Heart right ventricle (tissue), 16 donors: ENCODE data around the gene ZNF341. TPM values are rescaled to one million over a fixed set of nuclear protein-coding genes. Genes with fewer than 3 reads are reported as not detected.
A peak's percentile ranks its signal among the peaks of the same experiment; 100 is the strongest.

Source experiments
- ATAC-seq, 8 donors: fragments of 200-7000 bp; cut with Tn5 transposase; one replicate each; pipeline ENCODE4 v1.9.1; 2020; ENCODE audit warnings: mild to moderate bottlenecking in 8 of 8, moderate library complexity in 8 of 8, moderate number of reproducible peaks in 1 of 8
- DNase-seq, 2 donors: peaks; one replicate each; pipeline ENCODE4 v3.0.0-alpha.2; 2020
- H3K27ac ChIP-seq, 10 donors: fragments of 200-600 bp; sonication (generic) in 2 of 10; one replicate each; pipeline versions ENCODE4 v1.5.0 to v1.8.0; 2020 to 2022; ENCODE audit warnings: mild to moderate bottlenecking in 3 of 10
- H3K27me3 ChIP-seq, 7 donors: fragments of 200-600 bp; one replicate each; pipeline ENCODE4 v1.8.0; 2021 to 2022; ENCODE audit warnings: mild to moderate bottlenecking in 2 of 7
- H3K36me3 ChIP-seq, 9 donors: fragments of 200-600 bp; sonication (generic) in 1 of 9; one replicate each; pipeline versions ENCODE4 v1.5.0 to v1.8.0; 2020 to 2022; ENCODE audit warnings: mild to moderate bottlenecking in 2 of 9
- H3K4me1 ChIP-seq, 9 donors: fragments of 200-600 bp; sonication (generic) in 1 of 9; one replicate each; pipeline versions ENCODE4 v1.5.0 to v1.8.0; 2020 to 2022; ENCODE audit warnings: mild to moderate bottlenecking in 4 of 9
- H3K4me3 ChIP-seq, 10 donors: fragments of 200-600 bp; sonication (generic) in 2 of 10; one replicate each; pipeline versions ENCODE4 v1.5.0 to v1.8.0; 2020 to 2022; ENCODE audit warnings: mild to moderate bottlenecking in 7 of 10, moderate library complexity in 2 of 10
- H3K9me3 ChIP-seq, 11 donors: fragments of 200-600 bp in 10 of 11; sonication (generic) in 2 of 11; one replicate each; pipeline versions ENCODE4 v1.5.0 to v1.8.0; 2013 to 2022; ENCODE audit warnings: mild to moderate bottlenecking in 2 of 11, control low read depth in 1 of 11, moderate library complexity in 1 of 11
- CTCF ChIP-seq, 9 donors: fragments of 200-600 bp; sonication (generic) in 2 of 9; IDR thresholded peaks; one replicate each; pipeline versions ENCODE4 v1.5.0 to v1.8.0; 2021 to 2022; ENCODE audit warnings: antibody characterized with exemption in 9 of 9, mild to moderate bottlenecking in 5 of 9, moderate library complexity in 1 of 9
- WGBS, 2 donors: extraction: QIAGEN DNeasy Blood & Tissue Kit; methylation state at CpG; one replicate each; pipeline ENCODE4 v1.1.7; 2013; ENCODE audit warnings: inconsistent platforms in 1 of 2; 5-methylcytosine and 5-hydroxymethylcytosine counted together
- intact Hi-C, 10 donors: fragments of 100-400 bp; cut with DNase I; formaldehyde crosslinking; loops; one replicate each; pipeline versions ENCODE4 v1.11.1 to v1.14.2; 2022
- polyA plus RNA-seq, 2 donors: library from polyadenylated mRNA; stranded (reverse); fragments of 200-250 nt; gene quantifications; one replicate each; pipeline ENCODE4 v1.2.3, GENCODE V29; 2013
- total RNA-seq, 10 donors: library from RNA; stranded (reverse); fragmentation: NEBNext Ultra II Directional in 3 of 10; extraction: Animal tissue kit (Norgen Biotek cat#: 25700) in 3 of 10; gene quantifications; one replicate each; pipeline versions ENCODE4 v1.2.1 to v1.2.4, GENCODE V29; 2021 to 2023
- donor health status: Arrhythmogenic right ventricular cardiomyopathy.
- donor health status: ischemic (EF 13 %, LVEDD 7.1; RV severe dilation, severe dysfunction).
- donor health status: healthy with polysubstance abuse.
- donor health status: DM: no; HTN: yes; CAD: no.
- donor health status: DM: no; HTN: no; CAD: no.
- donor health status: ischemic (EF 25% LVEDD 6.9; RV normal size, moderate dysfunction).
- donor health status: ischemic (EF 25% LVEDD 5.7; RV mildly dilated, moderate dysfunction).
- donor health status: healthy.
- donor health status: DM: yes; HTN: yes; CAD: no.
- donor health status: Ischemic cardiomyopathy.
- donor health status: ischemic (EF 35%, LVEDD 5.7; RV mildly dilated, moderate dysfunction).
- donor health status: nonischemic (EF 11% LVEDD 7.7; RV severe dilation, severe dysfunction).
- donor health status: DM: yes; HTN: yes; CAD: no.
- donor health status: PGD.
- donor health status: ischemic (EF 29% LVEDD 5.4; RV normal size, mild dysfunction).
- donor health status: nonischemic (EF 23%, LVEDD 6.1; RV moderate dilation, normal function).

ZNF341 gene
- total and polyA plus RNA-seq, 12 donors, result 0.85 to 3.7 (median 1.7) TPM

GRCh38 chr20:33812908-33813462 is 81.2 kb downstream of the ZNF341 start:
- H3K36me3 ChIP-seq, result peaks cover 0 to 20% (median 0%) of the 10 kb centered on the region in 9 donors
- peak overlapping the region in 8 of 10 donors; percentile 92 to 99 (median 94) for H3K27ac ChIP-seq
- no peak for TF ChIP-seq CTCF (IDR thresholded peaks at IDR 0.05)
- H3K4me1 ChIP-seq, result peaks cover 4 to 73% (median 59%) of the 10 kb centered on the region in 9 donors
- H3K9me3 ChIP-seq, result no peaks in the 10 kb centered on the region
- H3K4me3 ChIP-seq, result peak overlapping the region in 9 of 10 donors; percentile 76 to 97 (median 95)
- DNase-seq, result no peak
- no peaks in the 10 kb centered on the region for H3K27me3 ChIP-seq
- intact Hi-C loops, result loop anchor here in 1 of 10 donors (5.0 kb wide), 1 partner anchor 179 kb away; the partner anchor contains the start of gene RALY
- 35 to 36% methylated on average over 10 of the region's 10 CpGs for WGBS, 2 donors
- ATAC-seq, result no peak

DNA sequence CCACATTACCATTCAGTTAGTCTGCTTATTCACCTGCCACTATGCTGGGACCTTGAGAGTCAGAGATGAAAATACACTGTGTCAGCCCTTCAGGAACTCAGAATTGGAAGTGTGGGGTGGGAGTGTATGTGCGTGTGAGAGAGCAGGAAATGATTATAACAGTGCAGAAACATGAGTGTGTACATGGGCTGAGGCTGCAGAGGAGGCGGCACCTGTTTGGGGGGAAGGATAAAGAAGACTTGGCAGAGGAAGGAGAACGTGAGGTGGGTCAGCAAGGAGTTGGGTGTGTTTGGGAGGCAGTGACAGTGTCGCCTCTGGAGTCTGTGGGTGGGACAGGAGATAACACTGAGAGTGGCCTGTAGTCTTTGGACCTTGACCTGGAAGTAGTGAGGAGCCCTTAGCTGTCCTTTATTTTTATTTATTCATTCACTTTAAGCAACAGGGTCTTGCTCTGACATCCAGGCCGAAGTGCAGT is 82.5 kb downstream of the ZNF341 start:
- no peaks in the 10 kb centered on the region for H3K9me3 ChIP-seq
- ATAC-seq (no peak), DNase-seq (no peak)
- TF ChIP-seq CTCF (IDR thresholded peaks at IDR 0.05), result no peak
- H3K4me1 ChIP-seq, result peaks cover 4 to 84% (median 71%) of the 10 kb centered on the region in 9 donors
- intact Hi-C loops, result loop anchor here in 1 of 10 donors (5.0 kb wide), 1 partner anchor 178 kb away; the partner anchor contains the start of gene RALY
- no peak overlapping the region for H3K4me3 ChIP-seq
- H3K27me3 ChIP-seq, result no peaks in the 10 kb centered on the region
- H3K27ac ChIP-seq, result peak overlapping the region in 2 of 10 donors; percentile 32
- WGBS, 2 donors, result 48 to 61% methylated on average over 5 of the region's 5 CpGs
- peaks cover 0 to 24% (median 0%) of the 10 kb centered on the region in 9 donors for H3K36me3 ChIP-seq

GRCh38 chr20:33815671-33816070 is 83.9 kb downstream of the ZNF341 start:
- DNase-seq, result no peak

DNA sequence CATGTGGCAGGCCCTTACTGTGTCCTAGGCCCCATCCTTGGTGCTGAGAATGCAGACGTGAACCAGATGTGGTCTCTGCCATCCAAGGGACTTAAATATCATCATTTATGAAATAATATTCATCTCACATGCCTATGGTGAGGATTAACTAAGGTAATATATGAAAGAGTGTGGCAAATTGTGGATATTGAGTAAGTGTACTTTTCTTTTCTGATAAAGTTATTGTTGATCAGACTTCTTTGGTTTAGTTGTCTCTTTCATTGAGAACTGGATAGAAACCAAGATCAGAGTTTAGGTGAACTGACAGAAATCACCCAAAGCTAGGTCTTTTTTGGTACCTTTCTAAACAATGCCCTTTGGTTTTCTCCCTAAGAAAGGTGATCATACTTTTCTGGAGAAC is 84.4 kb downstream of the ZNF341 start:
- no peaks in the 10 kb centered on the region for H3K27me3 ChIP-seq
- peaks cover 0 to 26% (median 0%) of the 10 kb centered on the region in 9 donors for H3K36me3 ChIP-seq
- H3K27ac ChIP-seq, result no peak overlapping the region
- DNase-seq, result no peak
- intact Hi-C loops, result loop anchor here in 1 of 10 donors (5.0 kb wide), 1 partner anchor 36 kb away; no protein-coding TSS in a partner anchor
- no peak for ATAC-seq
- peaks cover 4 to 92% (median 85%) of the 10 kb centered on the region in 9 donors for H3K4me1 ChIP-seq
- TF ChIP-seq CTCF (IDR thresholded peaks at IDR 0.05), result no peak
- WGBS, 2 donors, result 69 to 79% methylated on average over 1 of the region's 1 CpG
- no peak overlapping the region for H3K4me3 ChIP-seq
- H3K9me3 ChIP-seq, result no peaks in the 10 kb centered on the region

More at GRCh38 chr20:33815671-33816070, 83.9 kb downstream of the ZNF341 start:
- intact Hi-C loops, result loop anchor here in 1 of 10 donors (5.0 kb wide), 1 partner anchor 37 kb away; no protein-coding TSS in a partner anchor
- Histone ChIP-seq H3K27ac (no peak overlapping the region), H3K4me1 (peaks cover 4 to 89% (median 82%) of the 10 kb centered on the region in 9 donors), H3K36me3 (peaks cover 0 to 26% (median 0%) of the 10 kb centered on the region in 9 donors), H3K9me3 (no peaks in the 10 kb centered on the region), H3K27me3 (no peaks in the 10 kb centered on the region), H3K4me3 (no peak overlapping the region)
- no peak for TF ChIP-seq CTCF (IDR thresholded peaks at IDR 0.05)
- WGBS, 2 donors, result 94 to 99% methylated on average over 3 of the region's 3 CpGs
- no peak for ATAC-seq
